ENCODE measurements around the gene FHAD1. TPM values are rescaled to one million over a fixed set of nuclear protein-coding genes. Genes with fewer than 3 reads are reported as not detected.
"Not testable (repeated sequence)": the region's sequence is repeated elsewhere in the genome, so short reads cannot be mapped to it uniquely, and the experiment has no call there.

Gene FHAD1
- total RNA-seq, 1 donor from 2014 or later, result 0.13 TPM

DNA sequence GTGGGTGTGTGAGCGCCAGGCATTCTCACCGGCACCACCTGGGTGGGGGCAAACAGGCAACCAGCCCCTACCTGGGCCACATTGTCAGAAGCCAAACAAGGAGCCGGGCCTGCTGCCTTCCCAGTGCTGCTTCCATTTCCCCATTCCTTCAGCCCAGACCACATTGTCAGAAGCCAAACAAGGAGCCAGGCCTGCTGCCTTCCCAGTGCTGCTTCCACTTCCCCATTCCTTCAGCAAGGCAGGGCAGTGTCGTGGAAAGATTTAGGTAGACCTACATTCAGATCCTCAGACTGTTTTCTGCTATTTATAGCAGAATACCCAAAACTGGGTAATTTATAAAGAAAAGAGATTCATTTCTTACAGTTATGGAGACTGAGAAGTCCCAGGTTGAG lies 115.7 kb downstream of the FHAD1 start:
- DNase-seq (ENCODE audit: low read depth in 2 of 2), result no peak

GRCh38 chr1:15364740-15365139 lies 117.7 kb downstream of the FHAD1 start:
- DNase-seq (ENCODE audit: low read depth in 2 of 2), result no peak

DNA sequence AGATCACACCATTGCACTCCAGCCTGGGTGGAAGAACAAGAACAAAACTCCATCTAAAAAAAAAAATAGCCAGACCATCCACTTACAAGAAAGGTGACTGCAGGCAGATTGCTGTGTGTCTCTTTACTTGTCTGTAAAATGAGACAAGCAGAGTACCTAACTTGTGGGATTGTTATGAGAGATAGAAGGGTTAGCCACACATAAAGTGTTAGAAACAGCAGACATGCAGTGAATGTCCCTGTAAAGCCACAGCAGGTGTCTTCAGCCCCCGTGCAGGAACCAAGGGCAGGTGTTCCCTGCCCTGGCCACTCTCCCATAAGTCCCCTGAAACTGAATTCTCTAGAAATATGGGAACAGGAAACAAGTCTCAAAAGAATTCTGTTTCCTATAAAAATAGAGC lies 121.9 kb downstream of the FHAD1 start:
- no peak for DNase-seq (ENCODE audit: low read depth in 2 of 2)

DNA sequence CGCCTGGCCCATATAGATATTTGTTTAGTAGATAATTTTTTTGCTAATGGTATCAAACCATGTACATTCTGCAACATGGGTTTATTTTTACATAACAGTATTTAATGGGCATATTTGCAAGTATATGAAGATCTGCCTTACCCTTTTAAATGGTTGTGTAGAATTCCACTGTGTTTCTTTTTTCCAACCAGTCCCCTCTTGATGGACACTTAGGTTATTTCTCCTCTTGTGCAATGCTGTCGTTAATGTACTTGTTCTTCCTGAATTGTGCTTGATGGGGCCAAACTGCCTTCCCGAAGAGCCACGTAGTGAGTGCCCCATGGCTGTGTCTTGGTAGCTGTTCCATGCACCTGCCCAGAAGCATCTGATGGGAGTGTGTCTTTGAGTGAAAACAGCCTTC lies 123.2 kb downstream of the FHAD1 start:
- DNase-seq (ENCODE audit: low read depth in 2 of 2), result no peak

GRCh38 chr1:15370781-15371520 lies 123.9 kb downstream of the FHAD1 start:
- DNase-seq (ENCODE audit: low read depth in 2 of 2), result peak; percentile 40 to 73

DNA sequence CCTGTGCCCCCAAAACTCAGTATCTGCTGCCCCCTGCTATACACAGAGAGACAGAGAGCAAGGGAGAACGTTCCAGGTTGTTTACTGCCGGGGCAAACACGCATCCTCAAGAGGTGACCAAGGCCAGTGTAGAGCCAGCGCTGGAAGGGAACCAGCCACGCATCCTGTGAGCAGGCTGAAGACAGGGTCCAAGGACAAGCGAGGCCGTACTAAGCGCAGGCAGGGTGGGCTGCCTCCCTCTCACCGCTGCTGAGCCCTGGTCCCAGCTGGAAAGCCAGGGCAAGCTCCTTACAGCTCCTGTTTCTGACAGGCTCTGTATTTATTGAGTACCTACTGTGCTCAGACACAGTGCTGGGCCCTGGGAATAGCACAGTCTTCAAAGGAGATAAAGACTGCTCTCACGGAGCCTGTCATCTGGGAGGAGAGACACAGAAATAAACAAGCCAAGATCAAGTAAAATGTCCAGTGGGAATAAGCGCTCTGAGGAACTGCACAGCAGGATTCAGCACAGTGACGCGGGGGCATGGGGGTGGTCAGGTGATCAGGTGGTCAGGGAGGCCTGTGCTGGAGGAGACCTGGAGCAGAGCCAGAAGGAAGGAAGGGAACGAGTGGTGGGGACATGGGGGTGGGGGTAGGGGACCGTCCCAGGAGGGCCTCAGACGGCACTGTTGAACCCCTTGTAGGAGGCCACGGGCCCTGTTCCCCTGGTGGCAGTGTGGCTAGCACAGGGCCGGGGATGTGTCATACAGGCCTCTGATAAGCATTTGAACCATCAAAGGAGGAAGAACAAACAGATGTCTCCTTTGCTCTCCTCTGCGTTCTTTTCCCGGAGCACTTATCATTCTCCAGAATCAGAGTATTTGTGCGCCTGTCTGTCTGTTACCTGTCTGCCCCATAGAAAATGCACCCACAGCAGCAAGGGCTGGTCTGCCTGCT lies 124.9 kb downstream of the FHAD1 start:
- no peak for DNase-seq (ENCODE audit: low read depth in 2 of 2)

DNA sequence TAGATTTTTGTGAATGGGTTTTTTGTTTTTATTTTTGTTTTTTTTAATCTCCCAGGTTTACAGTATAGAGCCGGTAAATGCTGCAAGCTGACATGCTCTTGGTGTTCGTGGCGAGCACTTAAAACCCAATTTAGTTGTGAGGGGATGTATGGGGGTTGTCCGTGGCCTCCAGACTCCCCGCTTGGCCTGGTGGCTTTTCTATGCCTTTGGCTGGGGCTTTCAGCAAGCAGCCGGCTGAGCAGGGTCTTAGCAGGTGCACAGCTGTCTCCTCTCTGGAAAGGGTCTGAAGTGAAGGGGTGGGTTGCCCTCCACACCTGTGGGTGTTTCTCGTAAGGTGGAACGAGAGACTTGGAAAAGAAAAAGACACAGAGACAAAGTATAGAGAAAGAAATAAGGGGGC lies 131.7 kb downstream of the FHAD1 start:
- no peak for DNase-seq (ENCODE audit: low read depth in 2 of 2)

DNA sequence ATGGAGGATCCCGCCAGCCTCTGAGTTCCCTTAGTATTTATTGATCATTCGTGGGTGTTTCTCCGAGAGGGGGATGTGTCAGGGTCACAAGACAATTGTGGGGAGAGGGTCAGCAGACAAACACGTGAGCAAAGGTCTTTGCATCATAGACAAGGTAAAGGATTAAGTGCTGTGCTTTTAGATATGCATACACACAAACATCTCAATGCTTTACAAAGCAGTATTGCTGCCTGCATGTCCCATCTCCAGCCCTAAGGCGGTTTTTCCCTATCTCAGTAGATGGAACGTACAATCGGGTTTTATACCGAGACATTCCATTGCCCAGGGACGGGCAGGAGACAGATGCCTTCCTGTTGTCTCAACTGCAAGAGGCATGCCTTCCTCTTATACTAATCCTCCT lies 132.1 kb downstream of the FHAD1 start:
- not testable (repeated sequence) for DNase-seq (ENCODE audit: low read depth in 2 of 2)

DNA sequence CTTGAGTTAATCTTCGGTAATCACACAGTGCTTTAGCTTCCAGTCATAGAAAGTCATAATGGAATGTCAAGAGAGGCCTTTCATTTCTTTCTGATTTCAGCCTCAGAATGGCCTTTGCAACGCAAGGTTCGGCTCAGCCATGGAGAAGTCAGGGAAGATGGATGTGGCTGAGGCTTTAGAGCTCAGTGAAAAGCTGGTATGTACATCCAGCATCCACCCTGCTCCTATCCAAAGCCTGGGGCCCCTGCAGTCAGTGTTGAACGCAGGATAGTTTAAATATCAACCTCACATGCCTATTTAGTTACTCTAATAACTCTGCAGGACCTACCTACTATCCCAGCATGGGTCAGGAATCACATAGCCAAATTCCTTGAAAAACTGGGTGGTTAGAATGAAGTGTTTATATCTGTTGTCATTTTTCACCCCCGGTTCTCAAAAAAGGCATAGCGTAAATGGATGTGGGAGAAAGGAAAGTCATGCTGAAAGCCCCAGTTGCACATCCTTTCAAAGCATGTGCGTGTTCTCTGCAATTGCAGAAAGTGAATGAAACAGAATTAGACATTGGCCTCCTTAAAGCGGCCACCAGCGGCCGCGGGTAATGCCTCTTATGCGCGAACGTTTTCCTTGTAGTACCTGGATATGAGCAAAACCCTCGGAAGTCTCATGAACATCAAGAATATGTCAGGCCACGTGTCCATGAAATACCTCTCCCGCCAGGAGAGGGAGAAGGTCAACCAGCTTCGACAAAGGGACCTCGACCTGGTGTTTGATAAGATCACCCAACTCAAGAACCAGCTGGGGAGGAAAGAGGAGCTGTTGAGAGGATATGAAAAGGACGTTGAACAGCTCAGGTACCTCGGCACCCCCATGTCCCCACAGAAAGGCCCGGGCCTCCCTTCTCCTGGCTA lies 133.8 kb downstream of the FHAD1 start:
- DNase-seq (ENCODE audit: low read depth in 2 of 2), result no peak

DNA sequence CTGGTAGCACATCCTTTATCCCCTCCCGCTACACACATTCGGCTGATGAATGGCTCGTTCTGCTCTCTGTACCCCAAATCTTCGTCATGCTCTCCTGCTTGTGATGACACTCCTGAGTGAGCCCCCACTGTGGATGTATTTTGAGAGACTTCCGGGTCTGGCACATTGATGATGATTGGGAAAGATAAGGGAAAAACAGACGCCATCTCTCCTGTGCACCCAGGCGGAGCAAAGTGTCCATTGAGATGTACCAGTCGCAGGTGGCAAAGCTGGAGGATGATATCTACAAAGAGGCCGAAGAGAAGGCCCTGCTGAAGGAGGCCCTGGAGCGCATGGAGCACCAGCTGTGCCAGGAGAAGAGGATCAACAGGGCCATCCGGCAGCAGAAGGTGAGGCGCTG lies 134.8 kb downstream of the FHAD1 start:
- DNase-seq (ENCODE audit: low read depth in 2 of 2), result no peak

DNA sequence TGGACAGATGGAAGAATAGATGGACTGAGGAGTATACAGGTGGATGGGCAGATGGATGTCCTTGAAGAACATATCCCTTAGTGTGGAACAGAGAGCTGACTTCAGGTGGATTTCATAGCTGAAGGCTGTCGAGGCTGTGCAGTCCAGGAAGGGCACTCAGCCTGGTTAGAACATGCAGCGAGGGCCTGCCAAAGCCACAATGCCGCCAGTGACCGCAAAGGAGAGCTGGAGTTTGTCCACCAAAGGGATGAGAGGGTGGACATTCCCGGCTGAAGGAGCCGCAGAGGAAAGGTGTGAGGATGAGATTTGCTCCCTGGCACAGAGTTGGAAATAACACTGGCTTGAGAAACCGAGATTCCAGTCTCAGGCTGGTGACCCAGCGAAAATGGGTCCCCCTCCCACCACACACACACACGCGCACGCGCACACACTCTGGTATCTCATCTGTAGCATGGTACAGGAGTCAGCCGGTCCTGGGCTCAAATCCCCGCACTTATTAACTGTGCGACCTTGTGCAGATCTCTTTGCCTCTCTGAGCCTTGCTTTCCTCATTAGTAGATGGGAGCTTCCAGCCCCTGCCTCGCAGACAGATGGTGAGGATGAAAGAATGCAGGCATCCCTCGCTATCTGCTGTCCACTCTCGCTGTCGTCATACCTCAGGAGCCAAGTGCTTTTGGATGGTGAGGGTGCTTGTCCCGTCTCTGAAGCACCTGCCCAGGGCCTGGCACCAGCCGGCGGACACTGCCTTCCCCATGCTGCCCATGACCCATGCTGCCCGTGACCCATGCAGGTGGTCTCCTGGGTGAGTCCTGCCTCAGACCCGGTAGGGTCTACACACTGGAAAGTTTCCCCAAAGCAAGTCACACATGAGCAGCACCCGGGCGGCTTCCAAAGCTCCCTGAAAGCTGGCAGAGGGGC lies 135.8 kb downstream of the FHAD1 start:
- no peak for DNase-seq (ENCODE audit: low read depth in 2 of 2)

- no peak for DNase-seq (ENCODE audit: low read depth in 2 of 2)
These were observed 136.8 kb downstream of the FHAD1 start for GRCh38 chr1:15383810-15384209.

DNA sequence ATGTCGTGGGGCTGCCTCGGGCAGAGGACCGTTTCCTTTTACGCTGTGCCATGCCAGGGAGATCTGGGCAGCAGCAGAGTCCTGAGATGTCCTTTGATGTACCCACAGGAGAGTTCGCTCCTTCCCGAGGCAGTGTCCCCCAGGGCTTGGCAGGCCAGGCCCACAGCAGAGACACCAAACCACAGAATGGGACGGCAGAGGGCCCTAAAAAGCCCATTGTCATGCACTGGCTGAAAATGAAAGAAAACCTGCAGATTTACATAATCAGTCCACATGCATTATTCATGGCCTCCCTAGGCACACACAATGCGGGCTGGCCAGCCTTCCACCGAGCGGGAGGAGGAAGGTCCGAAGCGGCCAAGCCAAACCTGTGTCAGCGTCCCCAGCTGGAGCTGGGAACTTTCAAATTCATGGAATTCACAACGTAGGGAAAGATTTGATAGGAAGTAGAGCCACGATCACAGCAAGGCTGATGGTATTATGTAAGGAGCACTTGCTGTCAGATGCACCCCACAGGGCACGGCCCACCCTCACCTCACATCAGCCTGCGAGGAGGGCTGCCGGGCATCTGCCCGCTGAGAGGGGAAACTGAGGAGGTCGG lies 137.4 kb downstream of the FHAD1 start:
- DNase-seq (ENCODE audit: low read depth in 2 of 2), result no peak

DNA sequence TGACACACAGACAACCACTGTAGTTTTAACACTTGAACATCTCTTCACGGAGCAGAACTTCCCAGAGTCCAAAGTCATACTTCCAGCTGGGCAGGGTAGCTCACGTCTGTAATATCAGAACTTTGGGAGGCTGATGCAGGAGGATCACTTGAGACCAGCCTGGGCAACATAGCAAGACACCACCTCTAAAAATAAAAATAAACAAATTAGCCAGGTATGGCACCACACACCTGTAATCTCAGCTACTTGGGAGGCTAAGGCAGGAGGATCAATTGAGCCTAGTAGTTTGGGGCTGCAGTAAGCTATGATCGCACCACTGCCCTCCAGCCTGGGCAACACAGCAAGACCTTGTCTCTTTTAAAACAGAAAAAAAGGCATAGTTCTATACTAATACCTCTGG lies 138.4 kb downstream of the FHAD1 start:
- DNase-seq (ENCODE audit: low read depth in 2 of 2), result no peak

GRCh38 chr1:15386164-15386749 lies 139.2 kb downstream of the FHAD1 start:
- no peak for DNase-seq (ENCODE audit: low read depth in 2 of 2)

- DNase-seq (ENCODE audit: low read depth in 2 of 2), result no peak
These were observed 141.3 kb downstream of the FHAD1 start for GRCh38 chr1:15388201-15388880.

- DNase-seq (ENCODE audit: low read depth in 2 of 2), result not testable (repeated sequence)
These were observed 142.8 kb downstream of the FHAD1 start for GRCh38 chr1:15389828-15390227.

GRCh38 chr1:15390667-15391066 lies 143.6 kb downstream of the FHAD1 start:
- DNase-seq (ENCODE audit: low read depth in 2 of 2), result no peak

DNA sequence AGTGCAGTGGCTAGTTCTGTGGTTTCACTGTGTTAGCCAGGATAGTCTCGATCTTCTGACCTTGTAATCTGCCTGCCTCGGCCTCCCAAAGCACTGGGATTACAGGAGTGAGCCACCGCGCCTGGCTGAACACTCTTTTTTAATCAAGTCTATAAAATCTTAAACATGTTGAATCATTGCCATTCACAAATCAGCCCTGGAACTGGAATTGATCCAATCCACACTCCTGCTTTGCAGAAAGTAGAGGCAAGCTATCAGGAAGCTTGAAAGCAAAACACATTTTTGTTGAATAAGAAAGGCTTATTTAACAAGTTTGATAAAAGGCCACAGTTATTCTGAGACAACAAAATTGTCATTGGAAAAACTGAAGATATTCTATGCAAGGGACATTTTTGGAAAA lies 144.3 kb downstream of the FHAD1 start:
- no peak for DNase-seq (ENCODE audit: low read depth in 2 of 2)

Measured in dermis microvascular lymphatic vessel endothelial cell (primary cell).